HEK293 (cell line): Measurements from ENCODE around the gene EIF4EBP2.

Experiments used
- MZF1 ChIP-seq: fragments of 450-650 bp; formaldehyde crosslinking; IDR thresholded peaks from 2 replicates; pipeline ENCODE4 v1.5.1; 2017; ENCODE audit warnings: missing biosample characterization, missing genetic modification characterization, borderline replicate concordance
- ZBTB8A ChIP-seq: fragments of 450-650 bp; formaldehyde crosslinking; IDR thresholded peaks from 2 replicates; pipeline ENCODE4 v1.5.1; 2016; ENCODE audit warnings: missing biosample characterization, missing genetic modification characterization
- ZNF473 ChIP-seq: fragments of 450-650 bp; formaldehyde crosslinking; IDR thresholded peaks from 2 replicates; pipeline ENCODE4 v1.5.1; 2017; ENCODE audit warnings: missing biosample characterization, missing genetic modification characterization
- ZNF514 ChIP-seq: fragments of 450-650 bp; formaldehyde crosslinking; IDR thresholded peaks from 2 replicates; pipeline ENCODE4 v1.5.1; 2016; ENCODE audit warnings: missing biosample characterization, missing genetic modification characterization
- TF ChIP-seq, protein P1 (sequence below): fragments of 450-650 bp; formaldehyde crosslinking; IDR thresholded peaks from 2 replicates; pipeline ENCODE4 v1.5.1; 2016; ENCODE audit warnings: missing biosample characterization, missing genetic modification characterization
- TF ChIP-seq, protein P2 (sequence below): fragments of 450-650 bp; formaldehyde crosslinking; IDR thresholded peaks from 2 replicates; pipeline ENCODE4 v1.5.1; 2016; ENCODE audit warnings: missing biosample characterization, missing genetic modification characterization
- TF ChIP-seq, protein P3 (sequence below): fragments of 450-650 bp; formaldehyde crosslinking; IDR thresholded peaks from 2 replicates; pipeline ENCODE4 v1.5.1; 2016; ENCODE audit warnings: missing biosample characterization, missing genetic modification characterization, low read depth
- TF ChIP-seq, protein P4 (sequence below): sonication (generic); formaldehyde crosslinking; IDR thresholded peaks from 2 replicates; pipeline ENCODE4 v1.8.1; 2022; ENCODE audit warnings: mild to moderate bottlenecking, moderate library complexity, missing genetic modification reagents

DNA sequence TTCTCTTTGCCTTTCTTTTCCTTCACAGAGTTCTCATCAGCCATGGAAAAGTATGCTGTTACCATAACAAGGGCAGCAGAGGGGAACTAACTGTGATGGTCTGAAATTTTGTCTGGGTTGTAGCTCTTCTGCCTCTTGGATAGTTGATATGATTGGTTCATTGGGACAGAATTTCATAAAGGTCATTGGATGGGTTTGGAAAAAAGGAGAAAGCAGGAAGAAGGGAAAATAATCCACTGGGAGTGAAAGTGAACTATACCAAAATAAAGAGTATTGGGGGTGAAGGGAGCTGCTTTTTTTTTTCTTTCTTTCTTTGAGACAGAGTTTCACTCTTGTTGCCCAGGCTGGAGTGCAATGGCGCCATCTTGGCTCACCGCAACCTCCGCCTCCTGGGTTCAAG, 5.8 kb downstream of the EIF4EBP2 start:
- TF ChIP-seq ZNF514 (no peak), MZF1 (tag by site-specific recombination) (no peak), ZBTB8A (tag by site-specific recombination) (no peak), ZNF473 (tag by site-specific recombination) (no peak)
- TF ChIP-seq, protein P1, sequence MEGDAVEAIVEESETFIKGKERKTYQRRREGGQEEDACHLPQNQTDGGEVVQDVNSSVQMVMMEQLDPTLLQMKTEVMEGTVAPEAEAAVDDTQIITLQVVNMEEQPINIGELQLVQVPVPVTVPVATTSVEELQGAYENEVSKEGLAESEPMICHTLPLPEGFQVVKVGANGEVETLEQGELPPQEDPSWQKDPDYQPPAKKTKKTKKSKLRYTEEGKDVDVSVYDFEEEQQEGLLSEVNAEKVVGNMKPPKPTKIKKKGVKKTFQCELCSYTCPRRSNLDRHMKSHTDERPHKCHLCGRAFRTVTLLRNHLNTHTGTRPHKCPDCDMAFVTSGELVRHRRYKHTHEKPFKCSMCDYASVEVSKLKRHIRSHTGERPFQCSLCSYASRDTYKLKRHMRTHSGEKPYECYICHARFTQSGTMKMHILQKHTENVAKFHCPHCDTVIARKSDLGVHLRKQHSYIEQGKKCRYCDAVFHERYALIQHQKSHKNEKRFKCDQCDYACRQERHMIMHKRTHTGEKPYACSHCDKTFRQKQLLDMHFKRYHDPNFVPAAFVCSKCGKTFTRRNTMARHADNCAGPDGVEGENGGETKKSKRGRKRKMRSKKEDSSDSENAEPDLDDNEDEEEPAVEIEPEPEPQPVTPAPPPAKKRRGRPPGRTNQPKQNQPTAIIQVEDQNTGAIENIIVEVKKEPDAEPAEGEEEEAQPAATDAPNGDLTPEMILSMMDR (tag by site-specific recombination): no peak
- TF ChIP-seq, protein P2, sequence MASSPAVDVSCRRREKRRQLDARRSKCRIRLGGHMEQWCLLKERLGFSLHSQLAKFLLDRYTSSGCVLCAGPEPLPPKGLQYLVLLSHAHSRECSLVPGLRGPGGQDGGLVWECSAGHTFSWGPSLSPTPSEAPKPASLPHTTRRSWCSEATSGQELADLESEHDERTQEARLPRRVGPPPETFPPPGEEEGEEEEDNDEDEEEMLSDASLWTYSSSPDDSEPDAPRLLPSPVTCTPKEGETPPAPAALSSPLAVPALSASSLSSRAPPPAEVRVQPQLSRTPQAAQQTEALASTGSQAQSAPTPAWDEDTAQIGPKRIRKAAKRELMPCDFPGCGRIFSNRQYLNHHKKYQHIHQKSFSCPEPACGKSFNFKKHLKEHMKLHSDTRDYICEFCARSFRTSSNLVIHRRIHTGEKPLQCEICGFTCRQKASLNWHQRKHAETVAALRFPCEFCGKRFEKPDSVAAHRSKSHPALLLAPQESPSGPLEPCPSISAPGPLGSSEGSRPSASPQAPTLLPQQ (tag by site-specific recombination): no peak
- TF ChIP-seq, protein P3, sequence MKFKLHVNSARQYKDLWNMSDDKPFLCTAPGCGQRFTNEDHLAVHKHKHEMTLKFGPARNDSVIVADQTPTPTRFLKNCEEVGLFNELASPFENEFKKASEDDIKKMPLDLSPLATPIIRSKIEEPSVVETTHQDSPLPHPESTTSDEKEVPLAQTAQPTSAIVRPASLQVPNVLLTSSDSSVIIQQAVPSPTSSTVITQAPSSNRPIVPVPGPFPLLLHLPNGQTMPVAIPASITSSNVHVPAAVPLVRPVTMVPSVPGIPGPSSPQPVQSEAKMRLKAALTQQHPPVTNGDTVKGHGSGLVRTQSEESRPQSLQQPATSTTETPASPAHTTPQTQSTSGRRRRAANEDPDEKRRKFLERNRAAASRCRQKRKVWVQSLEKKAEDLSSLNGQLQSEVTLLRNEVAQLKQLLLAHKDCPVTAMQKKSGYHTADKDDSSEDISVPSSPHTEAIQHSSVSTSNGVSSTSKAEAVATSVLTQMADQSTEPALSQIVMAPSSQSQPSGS: no peak
- TF ChIP-seq, protein P4, sequence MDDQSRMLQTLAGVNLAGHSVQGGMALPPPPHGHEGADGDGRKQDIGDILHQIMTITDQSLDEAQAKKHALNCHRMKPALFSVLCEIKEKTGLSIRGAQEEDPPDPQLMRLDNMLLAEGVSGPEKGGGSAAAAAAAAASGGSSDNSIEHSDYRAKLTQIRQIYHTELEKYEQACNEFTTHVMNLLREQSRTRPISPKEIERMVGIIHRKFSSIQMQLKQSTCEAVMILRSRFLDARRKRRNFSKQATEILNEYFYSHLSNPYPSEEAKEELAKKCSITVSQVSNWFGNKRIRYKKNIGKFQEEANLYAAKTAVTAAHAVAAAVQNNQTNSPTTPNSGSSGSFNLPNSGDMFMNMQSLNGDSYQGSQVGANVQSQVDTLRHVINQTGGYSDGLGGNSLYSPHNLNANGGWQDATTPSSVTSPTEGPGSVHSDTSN (CRISPR knock-in tag): no peak
